Cardiac muscle cell (in vitro differentiated cells and primary cell): ENCODE data around the gene PODN. TPM values are rescaled to one million over a fixed set of nuclear protein-coding genes. Genes with fewer than 3 reads are reported as not detected.

Experiments used
- DNase-seq, 2 donors: peaks; one replicate each; pipeline versions ENCODE4 v3.0.0 to v3.0.0-alpha.2; 2010 to 2017; ENCODE audit warnings: low read depth in 1 of 2, low spot score in 1 of 2
- H3K27ac ChIP-seq: fragments of 200-600 bp; sonication (generic); 2 replicates; pipeline ENCODE4 v1.5.1; 2016
- H3K27me3 ChIP-seq: fragments of 200-600 bp; sonication (generic); 2 replicates; pipeline ENCODE4 v1.6.0; 2016; ENCODE audit warnings: control low read depth
- H3K36me3 ChIP-seq: fragments of 200-600 bp; sonication (generic); 2 replicates; pipeline ENCODE4 v1.5.1; 2016; ENCODE audit warnings: control low read depth
- H3K4me1 ChIP-seq: fragments of 200-600 bp; sonication (generic); 2 replicates; pipeline ENCODE4 v1.8.1; 2017; ENCODE audit warnings: low read depth, mild to moderate bottlenecking, mixed run types
- H3K4me3 ChIP-seq: fragments of 200-600 bp; sonication (generic); 2 replicates; pipeline ENCODE4 v1.5.1; 2016; ENCODE audit warnings: mild to moderate bottlenecking
- H3K9me3 ChIP-seq: fragments of 200-600 bp; sonication (generic); 2 replicates; pipeline ENCODE4 v1.5.1; 2017; ENCODE audit warnings: low read depth, mild to moderate bottlenecking, control low read depth
- CTCF ChIP-seq: IDR thresholded peaks from 2 replicates; pipeline ENCODE4 v1.5.1; 2012; ENCODE audit warnings: low read depth, mild to moderate bottlenecking, low read length
- polyA plus RNA-seq: library from polyadenylated mRNA; unstranded; fragments of >200 nt; fragmentation: Nextera tagmentation; extraction: Ambion mirVana; gene quantifications from 2 replicates; pipeline ENCODE4 v1.2.1, GENCODE V29; 2016
- total RNA-seq: library from RNA; depleted of rRNA; stranded (reverse); fragments of >200 nt; gene quantifications from 2 replicates; pipeline ENCODE4 v1.2.3, GENCODE V29; 2016

PODN gene
- total and polyA plus RNA-seq, 2 experiments from 2014 or later = 2.8 to 6.5 TPM

GRCh38 chr1:53131590-53131938 lies 69.6 kb downstream of the PODN start:
- H3K27ac ChIP-seq = no peak overlapping the region
- H3K4me3 ChIP-seq = no peak overlapping the region
- no peak for DNase-seq
- no peaks in the 10 kb centered on the region for H3K36me3 ChIP-seq
- H3K4me1 ChIP-seq = peaks cover 5% of the 10 kb centered on the region
- TF ChIP-seq CTCF = no peak
- no peaks in the 10 kb centered on the region for H3K9me3 ChIP-seq
- no peaks in the 10 kb centered on the region for H3K27me3 ChIP-seq

DNA sequence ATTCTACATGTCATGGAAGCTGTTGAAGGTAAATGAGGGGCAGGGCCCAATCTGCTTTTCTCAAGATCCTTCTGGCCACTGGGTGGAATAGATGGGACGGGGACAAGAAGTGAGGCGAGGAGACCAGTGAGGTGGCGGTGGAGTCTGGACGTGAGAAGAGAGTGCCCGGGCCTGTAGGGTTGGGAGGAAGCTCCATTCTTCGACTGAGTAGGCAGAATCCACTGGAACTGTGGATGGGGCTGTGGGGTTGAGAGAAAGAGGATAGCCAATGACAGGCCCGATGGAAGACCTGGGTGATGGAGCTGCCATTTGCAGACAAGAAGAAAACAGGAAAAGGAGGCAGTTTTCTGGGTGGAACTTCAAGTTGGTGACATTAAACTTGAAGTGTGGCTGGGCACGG lies 70.2 kb downstream of the PODN start:
- Histone ChIP-seq H3K36me3 (no peaks in the 10 kb centered on the region), H3K4me3 (no peak overlapping the region), H3K9me3 (no peaks in the 10 kb centered on the region), H3K4me1 (peaks cover 5% of the 10 kb centered on the region), H3K27ac (no peak overlapping the region), H3K27me3 (no peaks in the 10 kb centered on the region)
- no peak for TF ChIP-seq CTCF
- no peak for DNase-seq

DNA sequence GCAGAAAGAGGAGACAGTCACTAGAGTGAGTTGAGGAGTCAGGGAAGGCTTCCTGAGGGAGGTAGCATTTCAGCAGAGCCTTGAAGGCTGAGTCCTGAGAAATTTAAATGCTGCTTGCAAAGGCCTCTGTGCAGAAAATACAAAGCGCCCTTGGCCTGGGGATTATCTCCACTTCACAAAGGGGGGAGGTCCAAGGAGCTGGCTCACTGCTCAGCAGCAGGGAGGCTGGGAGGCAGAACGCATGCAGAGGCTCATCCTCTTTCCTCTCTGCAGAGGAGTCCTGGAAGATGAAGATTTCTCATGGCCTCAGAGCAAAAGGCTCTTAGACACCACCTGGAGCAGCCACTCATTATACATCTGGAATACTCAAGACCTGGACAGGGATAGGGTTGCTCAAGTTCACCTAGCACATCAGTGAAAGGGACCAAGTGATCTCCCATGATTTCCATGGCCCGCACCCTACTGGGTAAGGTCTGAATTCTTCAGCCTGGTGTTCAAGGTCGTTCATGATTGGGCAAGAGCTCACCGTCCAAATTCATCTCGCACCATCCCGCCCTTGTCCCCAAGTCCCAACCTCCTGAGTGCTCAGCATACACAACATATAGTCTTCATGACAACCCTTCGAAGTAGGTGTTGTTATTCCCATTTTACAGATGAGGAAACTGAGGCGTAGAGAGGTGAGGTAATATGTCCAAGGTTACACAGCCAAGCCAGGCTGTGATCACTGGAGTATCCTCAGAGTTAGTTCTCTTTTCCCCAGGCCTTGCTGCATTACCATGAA lies 71.4 kb downstream of the PODN start:
- no peaks in the 10 kb centered on the region for H3K27me3 ChIP-seq
- no peak for TF ChIP-seq CTCF
- H3K36me3 ChIP-seq = no peaks in the 10 kb centered on the region
- H3K9me3 ChIP-seq = no peaks in the 10 kb centered on the region
- peaks cover 5% of the 10 kb centered on the region for H3K4me1 ChIP-seq
- H3K4me3 ChIP-seq = no peak overlapping the region
- no peak overlapping the region for H3K27ac ChIP-seq
- no peak for DNase-seq

DNA sequence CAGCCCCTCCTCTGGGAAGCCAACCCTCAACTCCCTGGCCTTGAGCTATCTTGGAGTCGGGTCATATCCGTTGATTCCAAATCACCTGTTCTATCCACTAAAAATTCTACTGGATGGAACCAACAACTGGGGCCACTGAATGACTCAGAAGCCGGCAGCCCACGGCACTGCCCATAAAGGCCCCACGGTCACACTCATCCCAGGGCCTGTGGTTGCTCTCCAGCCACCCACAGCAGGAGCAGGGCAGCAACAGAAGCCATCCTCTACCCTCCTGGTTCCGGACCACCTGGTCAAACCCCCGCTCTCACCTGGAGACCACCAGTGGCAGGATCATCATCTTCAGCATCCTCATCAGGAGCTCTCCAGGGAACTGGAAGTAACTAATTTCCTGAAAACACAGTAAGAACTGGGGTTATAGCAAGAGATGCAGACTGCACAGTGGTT lies 72.1 kb downstream of the PODN start:
- H3K27ac ChIP-seq = no peak overlapping the region
- no peaks in the 10 kb centered on the region for H3K36me3 ChIP-seq
- H3K27me3 ChIP-seq = no peaks in the 10 kb centered on the region
- H3K4me1 ChIP-seq = peaks cover 9% of the 10 kb centered on the region
- H3K4me3 ChIP-seq = no peak overlapping the region
- no peaks in the 10 kb centered on the region for H3K9me3 ChIP-seq
- no peak for TF ChIP-seq CTCF
- DNase-seq = no peak

Other genes with a start within 250 kb of the PODN start
- 0.04 and 0.06 TPM in 2 replicates for gene ZYG11A, start 219.5 kb upstream of the PODN start, total RNA-seq
- gene ZYG11A, start 219.5 kb upstream of the PODN start, polyA plus RNA-seq = 0.04 TPM in 1 of 2 replicates, not detected in the other
- 25.6 and 74.9 TPM in 2 replicates for gene ECHDC2, start 140.5 kb upstream of the PODN start, total RNA-seq
- gene ECHDC2, start 140.5 kb upstream of the PODN start, polyA plus RNA-seq = 31.0 and 68.7 TPM in 2 replicates
- 131 and 134 TPM in 2 replicates for gene SCP2, start 134.9 kb upstream of the PODN start, total RNA-seq
- 236 and 259 TPM in 2 replicates for gene SCP2, start 134.9 kb upstream of the PODN start, polyA plus RNA-seq
- gene SLC1A7, start 80.4 kb downstream of the PODN start, total RNA-seq = not detected in 2 replicates
- 0.15 TPM in 1 of 2 replicates, not detected in the other for gene SLC1A7, start 80.4 kb downstream of the PODN start, polyA plus RNA-seq
- 47.1 and 60.8 TPM in 2 replicates for gene CPT2, start 134.6 kb downstream of the PODN start, total RNA-seq
- 52.3 and 60.1 TPM in 2 replicates for gene CPT2, start 134.6 kb downstream of the PODN start, polyA plus RNA-seq
- 49.7 and 62.2 TPM in 2 replicates for gene CZIB, start 158.4 kb downstream of the PODN start, total RNA-seq
- gene CZIB, start 158.4 kb downstream of the PODN start, polyA plus RNA-seq = 83.7 and 94.4 TPM in 2 replicates
- 30.9 and 36.6 TPM in 2 replicates for gene MAGOH, start 176.3 kb downstream of the PODN start, total RNA-seq
- 24.6 and 27.9 TPM in 2 replicates for gene MAGOH, start 176.3 kb downstream of the PODN start, polyA plus RNA-seq